COR-L47 (cell line): ENCODE results near the gene VSTM5.
"Not testable (repeated sequence)": the region's sequence is repeated elsewhere in the genome, so short reads cannot be mapped to it uniquely, and the experiment has no call there.

Source experiments
- DNase-seq: peaks from one replicate; lab custom pipeline; 2025; lab: John Stamatoyannopoulos, UW

VSTM5 gene, protein sequence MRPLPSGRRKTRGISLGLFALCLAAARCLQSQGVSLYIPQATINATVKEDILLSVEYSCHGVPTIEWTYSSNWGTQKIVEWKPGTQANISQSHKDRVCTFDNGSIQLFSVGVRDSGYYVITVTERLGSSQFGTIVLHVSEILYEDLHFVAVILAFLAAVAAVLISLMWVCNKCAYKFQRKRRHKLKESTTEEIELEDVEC

DNA sequence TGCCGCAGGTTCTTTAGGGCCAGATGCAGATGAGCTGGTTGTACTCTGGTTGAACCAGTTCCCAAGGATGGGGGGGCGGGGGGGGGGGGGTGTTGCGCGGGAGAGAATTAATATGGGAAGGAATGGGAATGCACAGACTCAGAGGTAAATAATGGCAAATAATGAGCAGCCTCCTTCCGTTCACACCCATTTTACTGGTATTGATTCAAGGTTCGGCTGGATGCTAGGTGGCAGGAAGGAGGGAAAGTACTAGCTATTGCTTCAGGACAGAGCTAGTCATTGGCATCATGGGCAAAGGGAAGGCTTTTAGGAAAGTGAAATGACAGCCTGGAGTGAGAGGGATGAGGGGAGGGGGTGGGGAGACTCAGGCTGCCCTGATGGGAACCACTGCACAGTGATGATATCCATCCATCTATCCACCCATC lies at the start of gene VSTM5:
VSTM5 (minus strand) TSS at position 25 of the 425 bp plus-strand sequence. CDS start 116 bp downstream, outside the sequence.
- no peak for DNase-seq

DNA sequence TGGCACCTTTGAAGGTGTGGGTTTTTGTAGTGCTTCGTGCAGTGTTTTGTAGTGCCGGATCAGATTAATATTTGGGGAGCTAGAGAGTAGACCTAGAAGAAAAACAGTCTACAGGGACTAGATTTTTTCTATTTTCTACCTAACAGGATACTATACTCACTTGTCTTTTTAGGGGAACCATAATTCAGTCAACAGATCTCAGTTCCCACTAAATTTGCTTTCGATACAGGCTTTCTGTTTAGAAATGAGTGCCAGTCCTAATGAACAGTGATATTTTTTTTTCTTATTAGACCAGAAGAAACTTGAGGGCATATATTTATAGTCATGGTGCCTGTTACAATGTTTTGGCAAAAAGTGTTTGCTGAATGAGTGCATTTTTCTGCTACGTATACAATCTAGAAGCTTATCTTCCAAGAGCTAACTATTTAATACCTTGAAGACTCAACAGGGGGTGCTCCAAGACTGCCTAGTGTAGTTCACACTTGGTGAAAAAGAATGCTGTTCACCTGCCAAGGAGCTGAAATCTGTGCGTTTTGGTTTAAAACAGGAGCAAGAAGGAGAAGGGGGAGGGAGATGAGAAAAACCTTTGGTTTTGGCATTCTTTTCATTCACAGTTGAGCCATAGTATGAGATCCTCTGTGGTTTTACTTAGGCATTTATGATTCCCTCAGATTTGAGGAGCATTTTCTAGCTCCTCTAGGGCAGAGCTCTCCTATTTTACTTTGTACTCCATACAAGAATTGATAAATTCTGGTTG lies 44.9 kb upstream of the VSTM5 start:
- DNase-seq: peak; percentile 65

DNA sequence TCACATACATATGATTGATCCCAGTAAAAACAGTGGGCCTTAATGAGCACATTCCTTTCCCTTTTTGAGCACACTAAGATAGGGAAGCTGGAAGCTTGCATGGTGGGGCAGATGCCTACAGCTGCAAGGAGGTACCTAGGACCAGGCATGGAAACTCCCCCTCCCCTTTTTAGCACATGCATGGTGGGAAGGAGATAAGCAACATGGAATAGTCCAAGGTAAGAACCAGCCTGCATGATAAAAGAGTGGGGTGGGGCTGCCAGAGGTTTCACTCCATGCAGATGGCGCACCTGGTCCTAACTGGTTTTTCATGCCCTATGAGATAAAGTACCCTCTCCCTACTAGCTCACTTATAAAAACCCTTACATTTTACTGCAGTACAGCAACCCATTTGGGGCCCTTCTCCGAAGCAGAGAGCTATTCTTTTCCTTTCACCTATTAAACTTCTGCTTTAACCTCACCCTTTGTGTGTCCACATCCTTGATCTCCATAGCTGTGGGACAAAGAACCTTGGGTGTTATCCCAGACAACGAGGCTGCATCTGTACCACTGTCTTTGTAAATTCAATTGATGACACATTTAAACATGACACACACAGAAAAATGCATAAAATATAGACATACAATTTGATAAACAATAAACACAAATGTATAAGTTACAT lies 40.1 kb upstream of the VSTM5 start:
- DNase-seq: no peak

DNA sequence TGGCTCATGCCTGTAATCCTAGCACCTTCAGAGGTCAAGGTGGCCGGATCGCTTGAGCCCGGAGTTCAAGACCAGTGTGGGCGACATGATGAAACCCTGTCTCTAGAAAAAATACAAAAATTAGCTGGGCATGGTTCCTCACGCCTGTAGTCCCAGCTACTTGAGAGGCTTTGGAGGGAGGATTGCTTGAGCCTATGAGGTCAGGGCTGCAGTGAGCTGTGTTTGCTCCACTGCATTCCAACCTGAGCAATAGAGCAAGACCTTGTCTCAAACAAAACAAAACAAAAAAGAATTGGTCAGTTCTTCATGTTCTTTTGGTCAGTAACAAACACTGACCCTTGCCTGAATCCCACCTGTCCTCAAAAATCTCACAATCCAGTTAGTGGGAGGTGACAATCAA lies 36.7 kb upstream of the VSTM5 start:
- DNase-seq: no peak

DNA sequence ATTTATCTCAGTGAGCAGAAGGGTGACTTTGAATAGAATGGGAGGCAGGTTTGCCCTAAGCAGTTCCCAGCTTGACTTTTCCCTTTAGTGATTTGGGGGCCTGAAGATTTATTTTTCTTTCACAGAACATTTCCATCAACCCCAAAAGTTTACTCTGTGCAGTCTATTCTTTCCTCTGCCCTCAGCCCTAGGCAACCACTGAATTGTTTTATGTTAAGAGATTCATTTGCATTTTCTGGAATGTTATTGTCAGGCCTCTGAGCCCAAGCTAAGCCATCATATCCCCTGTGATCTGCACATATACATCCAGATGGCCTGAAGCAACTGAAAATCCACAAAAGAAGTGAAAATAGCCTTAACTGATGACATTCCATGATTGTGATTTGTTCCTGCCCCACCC lies 28.7 kb upstream of the VSTM5 start:
- DNase-seq: not testable (repeated sequence)

DNA sequence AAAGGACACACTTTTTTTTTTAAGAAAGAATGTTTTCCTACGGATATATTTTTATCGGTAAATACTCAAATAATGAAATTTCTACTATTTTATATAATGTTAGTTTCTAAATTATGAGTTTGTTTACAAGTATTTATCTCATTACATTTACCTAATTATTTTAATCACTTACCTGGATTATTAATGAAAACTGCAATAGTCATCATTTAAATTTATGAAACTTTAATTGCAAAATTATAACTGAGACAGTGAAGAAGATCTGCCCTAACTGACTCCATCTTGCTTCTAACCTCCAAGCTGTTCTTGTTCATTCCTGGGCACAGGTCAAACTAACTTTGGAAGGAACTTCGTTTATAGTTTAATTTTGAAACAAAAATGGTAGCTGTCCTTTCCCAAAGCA lies 25.2 kb upstream of the VSTM5 start:
- no peak for DNase-seq

DNA sequence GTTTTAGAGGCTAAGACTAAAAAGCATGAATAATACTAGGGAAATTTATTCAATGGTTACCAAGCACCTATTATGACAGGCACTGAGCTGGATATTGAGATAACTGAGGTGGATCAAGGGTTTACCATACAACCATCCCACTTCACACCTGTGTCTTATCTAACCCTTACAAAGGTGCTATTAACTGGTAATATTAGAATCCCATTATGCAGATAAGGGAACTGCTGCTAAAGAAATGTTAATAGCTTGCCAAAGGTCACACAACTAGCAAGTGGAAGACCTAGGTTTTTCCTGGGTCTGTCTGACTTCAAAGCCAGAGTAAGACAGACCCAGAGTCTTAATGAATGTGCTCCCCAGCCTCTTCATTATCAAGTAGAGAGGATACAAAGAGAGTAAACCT lies 21.1 kb upstream of the VSTM5 start:
- no peak for DNase-seq

DNA sequence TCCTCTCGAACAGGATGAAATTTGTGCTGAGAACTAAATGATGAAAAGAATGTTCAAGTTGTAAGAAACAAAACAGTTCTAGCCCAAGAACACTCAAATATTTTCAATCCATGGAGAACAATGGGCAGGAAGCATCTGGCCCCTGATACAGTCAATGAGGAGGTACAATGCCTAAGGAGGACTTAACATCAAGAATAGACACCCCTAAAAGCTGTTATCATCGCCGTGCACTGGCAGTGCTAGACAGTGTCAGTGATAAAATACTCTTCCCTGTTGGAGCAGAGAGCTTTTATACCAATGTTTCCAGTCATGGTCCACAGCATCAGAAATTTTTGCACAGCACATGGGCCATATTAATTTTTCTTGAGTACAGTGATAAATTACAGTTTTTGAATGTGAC lies 20.2 kb upstream of the VSTM5 start:
- DNase-seq: no peak

DNA sequence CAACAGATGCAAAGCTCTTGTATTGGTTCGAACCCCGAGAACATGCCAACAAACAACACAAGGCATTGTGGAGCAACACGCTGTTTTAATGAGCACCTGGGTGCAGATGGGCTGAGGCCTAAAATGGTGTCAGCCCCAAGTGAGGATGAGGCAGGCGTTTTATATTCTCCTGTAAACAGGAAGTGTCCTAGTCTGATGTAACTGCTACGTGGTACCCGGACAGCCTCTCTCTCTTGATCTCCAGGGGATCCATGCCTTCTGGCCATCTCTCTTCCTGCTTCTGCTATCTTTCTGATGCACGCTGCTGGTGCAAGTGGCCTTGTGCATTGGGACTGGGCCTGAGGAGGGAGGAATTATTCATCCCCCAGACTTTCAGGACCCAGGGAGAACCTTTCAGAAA lies 19.4 kb upstream of the VSTM5 start:
- no peak for DNase-seq

DNA sequence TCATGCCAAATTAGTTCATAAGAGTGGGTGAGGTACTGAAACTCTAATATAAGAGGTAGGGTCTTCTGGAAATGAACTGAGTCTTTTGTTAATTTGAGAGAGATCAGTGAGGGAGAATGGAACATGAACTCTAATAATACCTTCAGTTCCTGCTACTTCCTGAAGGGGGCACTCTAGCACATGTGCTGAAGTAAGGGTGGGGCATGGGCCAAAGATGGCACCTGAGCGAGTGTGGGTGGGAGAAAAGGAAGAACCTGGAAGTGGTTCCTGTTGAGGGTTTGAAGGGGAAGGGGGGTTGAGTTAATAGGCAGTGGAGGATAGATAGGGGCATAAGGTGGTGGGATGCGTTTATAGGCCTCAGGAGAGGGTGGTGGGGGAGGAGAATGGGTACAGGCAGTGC lies 18.0 kb upstream of the VSTM5 start:
- not testable (repeated sequence) for DNase-seq

DNA sequence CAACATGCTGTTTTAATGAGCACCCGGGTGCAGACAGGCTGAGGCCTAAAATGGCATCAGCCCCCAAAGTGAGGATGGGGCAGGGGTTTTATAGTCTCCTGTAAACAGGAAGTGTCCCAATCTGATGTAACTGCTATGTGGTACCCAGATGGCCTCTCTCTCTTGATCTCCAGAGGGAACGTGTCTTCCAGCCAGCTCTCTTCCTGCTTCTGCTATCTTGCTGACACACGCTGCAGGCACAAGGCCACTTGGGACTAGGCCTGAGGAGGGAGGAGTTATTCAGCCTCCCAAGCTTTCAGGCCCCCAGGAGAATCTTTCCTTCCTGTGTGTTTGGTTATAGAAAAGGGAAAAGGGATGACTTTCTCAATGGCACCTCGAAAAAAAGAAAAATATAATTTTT lies 11.4 kb upstream of the VSTM5 start:
- DNase-seq: no peak

DNA sequence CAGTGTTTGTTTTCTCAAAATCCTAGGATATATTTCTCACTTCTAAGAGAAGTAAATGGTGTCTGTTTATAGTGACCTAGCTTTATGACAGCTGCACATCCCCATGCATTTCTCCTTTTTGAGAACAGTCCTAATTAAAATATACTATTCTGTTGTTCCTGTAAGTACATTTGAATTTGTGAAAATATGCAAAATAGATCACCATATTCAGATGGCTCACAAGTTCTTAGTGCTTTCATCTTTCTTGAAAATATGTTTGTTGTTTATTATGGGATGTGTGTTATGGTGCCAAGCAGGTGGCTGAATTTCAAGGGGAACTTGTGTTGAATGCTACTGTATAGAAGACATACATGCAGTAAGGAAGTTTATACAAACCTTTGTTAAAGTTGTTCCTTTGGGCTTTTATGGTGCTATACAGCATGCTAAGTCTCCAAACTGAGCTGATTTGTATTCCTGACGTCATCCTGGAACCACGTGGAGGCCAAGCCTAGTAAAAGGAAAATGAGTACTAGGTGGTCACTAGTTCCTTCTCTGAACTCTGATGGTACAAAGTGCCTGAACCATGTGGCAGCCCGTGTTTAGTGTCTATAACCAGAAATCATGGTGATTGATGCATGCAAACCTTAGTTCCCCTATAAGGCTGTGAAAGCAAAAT lies 7.8 kb upstream of the VSTM5 start:
- no peak for DNase-seq

DNA sequence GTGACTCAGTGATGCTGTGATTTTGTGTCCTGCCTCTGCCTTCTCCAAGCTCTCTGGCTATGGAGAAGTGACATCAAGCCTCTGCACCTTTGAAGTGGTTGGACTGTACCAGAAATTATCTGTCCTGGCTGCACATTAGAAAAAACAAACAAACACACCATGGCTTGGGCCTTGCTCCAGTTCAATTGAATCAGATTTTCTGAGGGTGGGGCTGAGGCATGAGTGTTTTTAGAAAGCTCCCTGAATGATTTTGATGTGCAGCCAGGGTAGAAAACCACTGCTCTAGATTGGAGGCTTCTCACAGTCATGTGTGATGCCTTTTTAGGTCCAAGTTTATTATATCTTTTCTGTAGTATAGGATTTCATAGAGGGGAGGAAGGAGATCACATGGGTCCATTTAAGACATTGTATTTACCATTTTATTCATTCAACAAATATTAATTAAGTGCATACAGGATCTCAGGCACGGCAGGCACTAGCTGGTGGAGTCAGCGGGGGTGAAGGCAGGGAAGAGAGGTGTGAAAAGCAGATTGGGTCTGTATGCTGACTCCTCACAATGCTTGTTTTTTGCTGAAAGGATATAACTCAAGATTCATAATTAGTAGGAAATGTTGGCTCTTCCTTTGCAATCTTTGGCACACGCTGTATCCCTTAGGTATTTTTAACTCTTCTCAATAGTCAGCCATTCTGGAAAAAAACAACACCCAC lies 7.1 kb upstream of the VSTM5 start:
- DNase-seq: peak; percentile 21

DNA sequence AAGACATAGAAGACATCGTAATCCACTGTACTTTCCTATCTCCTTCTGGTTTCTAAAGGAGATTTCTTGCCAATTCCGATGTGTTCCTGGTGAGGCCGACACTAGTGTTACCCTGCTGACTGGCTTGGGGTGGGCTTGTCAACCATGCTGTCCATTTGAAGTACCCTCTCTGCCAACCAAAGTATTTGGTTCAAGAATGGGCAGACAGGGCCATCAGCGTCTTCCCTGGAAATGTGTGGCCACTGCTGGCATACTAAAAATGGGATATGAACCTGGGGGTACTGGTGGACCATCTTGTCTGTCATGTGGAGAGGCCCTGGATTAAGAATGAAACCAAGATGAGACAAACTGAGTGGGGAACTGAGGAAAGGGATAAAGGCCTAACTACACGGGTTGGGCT lies 1.8 kb upstream of the VSTM5 start:
- DNase-seq: no peak

DNA sequence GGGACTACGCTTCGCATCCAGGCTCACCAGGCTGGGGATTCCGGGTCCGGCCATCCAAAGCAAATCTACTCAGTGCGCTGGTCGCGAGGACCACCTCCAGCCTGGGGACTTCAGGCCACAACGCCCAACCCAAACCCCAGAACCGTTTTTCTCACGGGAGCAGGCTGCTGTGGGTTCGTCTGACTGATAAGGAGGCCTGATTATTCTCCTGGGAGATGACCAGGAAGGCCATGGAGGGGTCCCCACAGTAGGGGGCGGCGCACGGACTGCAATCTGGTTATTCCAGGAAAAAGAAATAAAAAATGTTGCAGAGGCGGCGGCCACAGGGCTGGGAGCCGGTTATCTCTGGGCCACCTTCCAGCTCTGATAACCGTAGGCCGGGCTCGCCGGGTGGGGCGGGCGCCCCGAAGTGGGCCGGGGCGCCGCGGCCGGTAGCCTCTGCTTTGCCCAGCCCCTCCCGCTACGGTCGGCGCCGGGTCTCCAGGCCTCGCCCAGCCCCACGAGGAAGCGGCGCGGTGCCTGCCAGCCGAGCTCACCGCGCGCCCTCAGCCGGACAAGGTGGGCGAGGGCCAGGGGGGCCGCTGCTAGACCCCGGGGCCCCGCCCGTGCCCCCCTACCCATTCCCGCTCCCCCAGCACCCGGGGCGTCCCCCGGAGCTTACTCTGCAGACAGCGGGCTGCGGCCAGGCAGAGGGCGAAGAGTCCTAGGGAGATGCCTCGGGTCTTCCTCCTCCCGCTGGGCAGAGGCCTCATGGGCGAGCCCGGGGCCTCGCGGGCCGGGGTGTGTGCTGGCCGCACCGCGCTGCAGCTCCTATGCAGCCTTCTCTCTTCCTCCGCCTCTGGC lies 446 bp downstream of the VSTM5 start:
- DNase-seq: peak; percentile 21

DNA sequence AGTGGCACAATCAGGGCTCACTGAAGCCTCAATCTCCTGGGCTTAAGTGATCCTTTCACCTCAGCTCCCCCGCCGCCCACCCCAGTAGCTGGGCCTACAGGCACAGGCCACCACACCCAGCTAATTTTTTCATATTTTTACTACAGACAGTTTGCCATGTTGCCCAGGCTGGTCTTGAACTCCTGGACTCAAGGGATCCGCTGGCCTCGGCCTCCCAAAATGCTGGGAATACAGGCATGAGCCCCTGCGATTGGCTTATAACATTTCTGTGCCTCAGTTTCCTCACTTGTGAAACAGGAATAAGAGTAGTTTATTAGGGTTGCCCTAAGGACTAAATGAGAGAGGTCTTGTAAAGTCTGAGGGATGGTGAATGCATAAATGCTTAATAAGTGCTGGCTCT lies 1.2 kb downstream of the VSTM5 start:
- DNase-seq: no peak

DNA sequence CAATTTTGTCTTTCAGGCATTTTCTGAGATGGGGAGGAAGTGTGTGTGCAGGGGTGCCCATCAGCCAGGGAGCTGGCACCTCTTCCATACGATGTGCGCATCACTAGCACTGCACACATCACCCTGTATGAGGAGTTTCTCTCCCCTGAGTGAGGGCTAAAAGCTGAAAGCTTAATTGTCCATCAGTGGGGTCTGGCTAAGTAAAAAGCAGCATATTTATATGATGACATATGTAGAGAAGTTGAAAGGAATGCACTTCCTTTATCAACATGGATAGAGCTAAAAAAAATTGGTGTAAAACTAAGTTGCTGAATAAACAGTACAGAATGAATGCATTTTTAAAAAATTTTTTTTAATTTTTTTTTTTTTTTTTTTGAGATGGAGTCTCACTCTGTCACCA lies 4.0 kb downstream of the VSTM5 start:
- no peak for DNase-seq

DNA sequence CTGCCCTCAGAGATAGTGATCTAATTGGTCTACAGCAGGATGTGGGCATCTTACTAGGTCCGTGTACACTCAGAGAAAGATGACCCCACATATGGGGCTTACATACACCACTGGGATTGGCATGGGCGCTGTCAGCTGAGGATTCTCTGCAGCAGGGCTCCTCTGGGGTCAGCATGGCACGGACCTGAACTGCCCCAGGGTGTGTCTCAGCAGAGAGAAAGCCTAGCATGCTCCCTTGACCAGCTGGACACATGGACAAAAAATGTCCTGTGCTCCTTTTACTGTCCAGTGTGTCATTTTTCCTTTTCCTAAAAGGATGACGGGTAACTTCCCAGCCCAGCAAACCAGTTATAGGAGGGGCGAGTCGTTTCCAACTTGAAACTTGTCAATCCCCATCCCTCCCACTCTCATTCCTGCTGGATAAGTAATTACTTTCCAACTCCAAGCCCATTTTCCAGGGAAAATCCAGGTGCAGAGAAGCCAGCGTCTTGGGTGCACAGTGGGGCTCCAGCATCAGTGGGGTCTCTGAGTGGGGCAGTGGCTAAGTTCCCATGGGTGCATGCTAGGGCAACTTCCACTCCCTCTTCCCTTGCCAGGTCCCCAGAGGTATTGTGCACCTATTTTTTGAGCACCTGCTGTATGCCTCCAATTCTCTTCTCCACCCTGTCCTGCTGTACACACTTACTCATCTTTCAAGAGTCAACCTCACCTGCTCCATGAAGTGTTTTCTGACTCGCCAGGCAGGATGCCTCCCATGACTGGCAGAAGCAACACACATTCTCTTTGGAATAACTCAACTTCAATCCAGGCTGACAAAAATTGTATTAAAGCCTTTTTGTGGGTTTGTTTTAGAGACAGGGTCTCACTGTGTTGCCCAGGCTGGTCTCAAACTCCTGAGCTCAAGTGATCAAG lies 5.0 kb downstream of the VSTM5 start:
- no peak for DNase-seq

DNA sequence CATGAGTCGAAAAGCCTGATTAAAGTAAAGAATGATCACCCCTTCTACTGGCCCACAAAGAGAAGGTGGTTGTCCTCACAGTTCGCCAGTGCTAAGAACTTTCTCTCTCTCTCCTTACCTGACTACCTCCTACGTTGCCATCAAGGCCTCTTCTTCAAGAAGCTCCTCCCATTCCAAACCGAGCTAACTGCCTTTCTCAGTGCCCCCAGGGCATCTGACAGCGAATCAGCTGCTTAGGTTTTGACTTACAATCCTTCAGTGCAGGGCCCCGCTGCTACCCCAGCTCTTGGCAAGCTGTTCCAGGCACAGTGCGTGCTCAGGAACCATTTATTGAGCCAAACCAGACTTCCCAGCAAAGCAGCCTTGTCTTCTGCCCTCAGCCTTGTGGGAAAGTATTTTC lies 5.8 kb downstream of the VSTM5 start:
- no peak for DNase-seq

DNA sequence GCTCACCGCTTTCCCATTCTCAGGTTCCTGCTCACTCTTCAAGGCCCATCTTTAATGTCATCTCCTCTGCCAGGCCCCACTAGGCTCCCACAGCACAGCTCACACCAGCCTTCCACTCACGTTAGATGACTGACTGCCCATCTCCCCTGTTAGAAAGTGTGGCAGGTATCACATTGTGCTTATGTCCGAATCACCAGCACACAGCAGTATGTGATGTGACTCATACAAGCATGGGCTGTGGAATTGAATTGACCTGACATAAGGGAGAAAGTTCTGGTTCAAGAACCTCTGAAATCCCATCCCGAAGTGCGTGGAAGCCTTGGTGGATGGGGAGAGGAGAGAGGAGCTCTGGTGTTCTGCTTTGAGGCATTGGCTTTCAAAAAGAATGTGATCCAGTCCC lies 6.5 kb downstream of the VSTM5 start:
- no peak for DNase-seq
